Left ventricle myocardium superior (tissue), 1 donor: ENCODE measurements around the gene FHIT. TPM values are rescaled to one million over a fixed set of nuclear protein-coding genes. Genes with fewer than 3 reads are reported as not detected.
"Not testable (repeated sequence)": the region's sequence is repeated elsewhere in the genome, so short reads cannot be mapped to it uniquely, and the experiment has no call there.

Source experiments
- ATAC-seq: fragments of 200-7000 bp; cut with Tn5 transposase; one replicate; pipeline ENCODE4 v1.9.1; 2020; ENCODE audit warnings: mild to moderate bottlenecking, moderate library complexity
- DNase-seq: peaks from one replicate; pipeline ENCODE4 v3.0.0-alpha.2; 2020
- intact Hi-C: fragments of 100-400 bp; cut with micrococcal nuclease; formaldehyde crosslinking; loops from one replicate; pipeline ENCODE4 v1.11.0; 2022
- total RNA-seq: library from RNA; stranded (reverse); fragmentation: NEBNext Ultra II Directional; extraction: Animal tissue kit (Norgen Biotek cat#: 25700); gene quantifications from one replicate; pipeline ENCODE4 v1.2.1, GENCODE V29; 2021
- donor health status: DM: no; HTN: yes; CAD: no; lungs with severe emphysema.

The FHIT gene
- total RNA-seq, 1 donor from 2014 or later, result 18.2 TPM

DNA sequence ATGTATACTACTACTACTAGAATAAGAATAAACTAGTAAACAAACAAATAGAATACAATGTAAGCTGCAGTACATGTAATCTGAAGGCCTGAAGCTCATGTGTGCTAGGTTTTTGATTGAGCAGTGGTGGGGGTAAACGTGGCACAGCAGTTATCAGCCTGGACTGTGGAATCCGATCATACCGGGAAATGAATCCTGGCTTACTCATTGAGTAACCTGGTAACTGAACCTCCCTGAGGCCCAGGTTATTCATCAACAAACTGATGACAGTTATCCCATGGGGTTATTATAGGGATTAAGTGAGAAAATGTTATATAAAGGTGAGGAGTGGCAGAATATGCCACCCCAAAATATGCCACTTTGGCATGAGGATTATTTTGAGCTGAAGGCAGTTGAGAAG is 339.1 kb downstream of the FHIT start:
- no peak for ATAC-seq
- intact Hi-C loops, result no loop called here

DNA sequence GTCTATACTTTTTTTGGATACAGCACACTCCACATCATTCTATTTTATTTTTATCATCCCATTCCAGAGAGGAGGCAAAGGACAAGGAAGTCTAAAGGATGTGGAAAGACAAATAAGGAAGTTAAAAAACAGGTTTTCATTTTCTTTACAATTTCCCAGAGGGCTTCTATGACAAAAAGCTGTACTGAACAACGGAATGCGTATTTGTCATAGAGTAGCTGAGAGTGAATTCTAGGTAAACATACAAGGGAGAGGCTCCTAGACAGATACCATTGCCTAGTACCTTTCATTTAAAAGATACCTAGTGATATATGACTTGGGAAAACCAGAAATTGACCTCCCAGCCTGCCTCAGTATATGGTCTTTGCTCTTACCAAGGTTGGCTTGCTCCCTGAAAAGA is 341.7 kb downstream of the FHIT start:
- no peak for ATAC-seq
- intact Hi-C loops, result no loop called here
- DNase-seq, result no peak

More for the DNA sequence above, 339.1 kb downstream of the FHIT start:
- DNase-seq, result no peak

GRCh38 chr3:60906283-60906682 is 345.0 kb downstream of the FHIT start:
- no peak for DNase-seq
- ATAC-seq, result no peak
- intact Hi-C loops, result no loop called here

DNA sequence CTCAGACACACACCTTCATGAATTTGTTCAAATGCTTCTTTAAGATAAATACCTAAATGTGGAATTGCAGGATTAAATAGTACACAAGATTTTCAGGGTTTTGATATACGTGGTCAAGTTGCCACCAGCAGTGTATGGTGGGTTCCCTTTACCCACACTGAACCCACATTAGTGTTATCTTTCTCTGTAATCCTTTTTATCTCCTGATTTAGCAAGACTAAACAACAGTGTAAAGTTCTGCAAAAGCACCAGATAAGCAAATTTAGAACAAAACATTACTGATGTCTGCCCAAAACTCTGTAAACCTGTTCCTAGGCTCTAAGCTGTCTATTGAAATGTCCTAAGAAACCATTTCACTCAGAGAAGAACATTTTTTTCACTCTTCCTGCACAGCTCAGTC is 352.9 kb downstream of the FHIT start:
- no peak for DNase-seq
- no peak for ATAC-seq
- intact Hi-C loops, result no loop called here

DNA sequence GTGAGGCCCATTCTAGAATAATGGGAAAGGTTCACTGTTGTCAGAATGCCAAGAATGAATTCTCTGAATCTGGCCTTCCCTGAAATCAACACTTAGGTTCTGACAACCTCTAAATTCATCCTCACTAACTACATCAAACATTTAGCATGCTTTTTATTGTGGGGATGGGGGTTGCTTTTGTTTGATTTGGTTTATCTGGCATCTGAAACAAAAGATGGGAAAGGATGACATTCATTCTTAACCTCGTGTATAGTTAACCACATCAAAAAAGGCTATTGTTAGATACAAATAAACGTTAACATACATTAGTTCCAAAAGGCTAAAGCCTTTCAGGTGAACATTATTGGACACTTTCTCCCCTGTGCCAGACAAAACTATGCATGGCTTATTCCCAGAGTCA is 357.3 kb downstream of the FHIT start:
- intact Hi-C loops, result no loop called here
- DNase-seq, result no peak
- ATAC-seq, result no peak

GRCh38 chr3:60890226-60890625 is 361.0 kb downstream of the FHIT start:
- DNase-seq, result no peak
- intact Hi-C loops, result no loop called here
- no peak for ATAC-seq

DNA sequence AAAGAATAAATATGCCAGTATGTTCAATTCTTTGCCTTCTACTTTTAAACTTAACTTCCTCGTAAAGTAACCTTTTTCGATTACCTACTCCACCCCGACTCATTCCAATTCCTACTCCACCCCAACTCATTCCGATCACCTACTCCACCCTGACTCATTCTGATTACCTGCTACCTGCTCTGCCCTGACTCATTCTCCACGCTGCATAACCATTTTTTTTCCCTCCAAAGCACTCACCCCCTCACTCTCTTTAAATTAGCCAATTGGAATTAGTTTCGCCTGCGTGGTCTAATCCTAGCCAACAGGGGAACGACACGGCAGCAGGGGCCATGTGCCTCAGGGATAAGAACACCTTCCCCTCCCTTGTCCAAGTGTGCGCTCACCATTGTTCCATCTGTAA is 362.3 kb downstream of the FHIT start:
- intact Hi-C loops, ATAC-seq, DNase-seq: not testable (repeated sequence)

DNA sequence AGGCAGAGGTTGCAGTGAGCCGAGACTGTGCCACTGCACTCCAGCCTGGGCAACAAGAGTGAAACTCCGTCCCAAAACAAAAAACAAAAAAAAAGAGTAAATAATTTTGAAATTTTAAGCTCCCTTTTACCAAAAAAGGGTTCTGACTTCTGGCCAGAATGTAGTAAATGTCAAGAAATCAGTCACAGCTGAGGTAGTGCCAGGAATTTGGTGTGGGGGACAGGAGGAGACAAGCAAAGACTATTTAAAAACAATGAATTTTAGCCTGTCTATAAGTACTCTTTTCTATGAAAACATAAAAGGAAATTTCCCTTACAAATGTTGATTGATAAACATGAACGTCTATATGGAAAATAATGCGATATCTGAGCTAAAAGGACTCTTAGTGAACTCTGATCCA is 363.7 kb downstream of the FHIT start:
- intact Hi-C loops, result no loop called here
- no peak for ATAC-seq
- DNase-seq, result no peak

DNA sequence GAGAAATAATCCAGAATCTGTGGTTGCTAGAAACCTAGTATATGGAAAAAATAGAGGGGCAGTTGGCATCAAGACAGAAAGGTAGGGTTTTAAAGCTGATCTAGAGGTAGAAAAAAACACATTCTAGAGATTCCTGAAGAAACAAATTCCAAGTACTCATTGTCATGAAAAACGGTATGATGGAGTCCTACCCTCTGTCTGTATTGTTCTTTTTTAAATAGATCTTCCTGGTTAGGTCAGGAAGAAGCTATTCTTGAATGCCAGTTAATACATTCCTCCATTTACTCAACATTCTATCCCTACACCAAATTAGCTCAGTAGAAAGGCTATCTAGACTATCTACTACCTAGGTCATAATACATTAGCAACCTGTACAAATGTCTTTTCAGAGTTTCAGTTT is 364.7 kb downstream of the FHIT start:
- ATAC-seq, result no peak
- DNase-seq, result no peak
- intact Hi-C loops, result no loop called here

- no peak for ATAC-seq
- no peak for DNase-seq
- intact Hi-C loops, result no loop called here
These were observed 367.2 kb downstream of the FHIT start for GRCh38 chr3:60884005-60884404.

GRCh38 chr3:60877188-60877587 is 374.1 kb downstream of the FHIT start:
- no peak for ATAC-seq
- intact Hi-C loops, result no loop called here

GRCh38 chr3:60870396-60870795 is 380.9 kb downstream of the FHIT start:
- no peak for ATAC-seq
- intact Hi-C loops, result no loop called here
- no peak for DNase-seq

More at GRCh38 chr3:60877188-60877587, 374.1 kb downstream of the FHIT start:
- DNase-seq, result no peak

DNA sequence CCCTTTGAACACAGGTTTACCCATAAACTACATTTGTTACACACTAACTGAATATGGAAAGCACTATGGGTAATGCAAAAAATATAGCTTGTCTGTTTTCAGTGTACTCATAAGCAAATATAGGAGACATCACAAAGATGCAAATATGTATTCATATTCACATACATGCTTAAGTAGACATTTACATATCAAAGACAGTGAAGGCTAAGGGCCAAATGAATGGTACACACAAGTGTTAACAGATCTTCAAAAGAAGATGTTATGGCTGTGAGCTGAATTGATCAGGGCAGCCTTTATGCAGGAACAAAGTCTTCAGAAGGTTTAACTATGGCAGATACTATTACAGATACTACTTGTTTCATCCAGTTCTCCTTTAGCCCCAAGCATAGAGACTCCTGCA is 384.1 kb downstream of the FHIT start:
- intact Hi-C loops, result no loop called here
- no peak for ATAC-seq
- no peak for DNase-seq

DNA sequence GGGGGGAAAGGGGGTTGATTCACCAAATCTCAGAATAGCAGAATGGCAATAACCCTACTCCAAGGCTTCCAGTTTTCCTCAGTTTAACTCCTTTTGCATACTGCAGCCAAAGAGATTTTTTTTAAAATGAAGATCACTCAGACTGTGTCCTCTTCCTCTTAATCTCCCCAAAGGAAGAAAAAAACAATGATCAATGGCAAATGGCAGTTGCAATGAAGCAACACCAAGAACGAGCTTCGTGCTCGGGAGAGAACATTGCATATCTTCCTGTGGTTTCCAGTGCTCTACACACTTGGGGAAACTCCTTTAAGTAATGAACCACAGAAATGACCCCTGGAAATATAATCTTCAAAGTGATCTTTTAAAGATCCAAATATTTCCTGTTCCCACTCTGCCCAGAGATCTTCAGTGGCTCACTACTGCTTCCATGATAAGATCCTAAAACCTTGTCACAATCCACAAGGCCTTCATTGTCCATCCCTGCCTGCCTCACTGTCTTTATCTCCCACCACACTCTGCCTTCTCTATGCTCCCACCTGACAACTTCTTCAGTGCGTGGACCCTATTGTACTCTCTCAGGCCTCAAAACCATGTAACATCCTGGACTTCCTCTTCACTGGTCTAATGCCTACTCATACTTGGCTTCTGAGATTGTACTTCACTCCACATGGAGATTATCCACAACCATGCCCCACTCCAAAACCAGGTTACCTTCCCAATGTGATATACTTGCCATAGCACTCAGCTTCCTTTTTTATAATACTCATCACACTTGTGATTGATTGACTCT is 394.8 kb downstream of the FHIT start:
- ATAC-seq (no peak), DNase-seq (no peak)
- intact Hi-C loops, result no loop called here

DNA sequence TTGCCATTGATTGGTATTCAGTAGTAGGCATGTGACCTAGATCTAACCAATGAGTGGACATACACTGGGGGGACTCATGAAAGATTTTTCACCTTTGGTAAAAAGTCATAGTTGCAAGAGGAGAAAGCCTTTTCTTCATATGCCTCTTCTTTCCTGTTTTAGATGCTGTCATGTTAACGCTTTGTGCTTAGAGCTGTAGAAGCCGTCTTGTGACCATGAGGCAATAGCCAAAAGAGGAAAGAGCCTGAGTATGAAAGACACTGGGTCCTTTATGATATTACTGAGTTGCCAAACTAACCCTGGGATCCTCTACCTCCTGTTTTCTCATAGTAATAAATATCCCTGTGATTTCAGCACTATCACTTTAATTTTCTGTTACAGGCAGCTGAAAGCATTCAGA is 396.0 kb downstream of the FHIT start:
- ATAC-seq, result no peak
- intact Hi-C loops, result no loop called here
- DNase-seq, result no peak

DNA sequence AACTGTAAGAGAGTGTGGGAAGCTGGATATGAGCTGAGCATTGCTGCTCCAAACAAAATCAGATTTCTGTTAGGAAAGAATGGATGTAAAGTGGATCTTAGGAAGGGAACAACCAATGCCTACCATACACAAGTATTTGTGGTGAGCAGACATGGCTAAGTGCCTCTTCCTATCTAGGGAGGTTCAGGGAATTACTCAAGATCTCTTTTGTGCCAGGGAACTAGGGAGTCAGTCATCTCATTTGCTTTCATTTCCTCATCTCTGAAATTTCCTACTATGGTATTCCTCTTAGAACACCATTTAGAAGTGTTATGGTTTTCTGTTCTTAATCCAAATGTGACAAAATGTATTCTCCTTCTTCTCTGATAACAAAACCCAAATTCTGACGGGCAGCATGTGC is 396.5 kb downstream of the FHIT start:
- intact Hi-C loops, result no loop called here
- DNase-seq (no peak), ATAC-seq (no peak)

GRCh38 chr3:60847791-60848190 is 403.5 kb downstream of the FHIT start:
- ATAC-seq, result no peak
- no peak for DNase-seq
- intact Hi-C loops, result no loop called here

GRCh38 chr3:60844256-60844655 is 407.0 kb downstream of the FHIT start:
- intact Hi-C loops, result no loop called here
- no peak for DNase-seq
- no peak for ATAC-seq

DNA sequence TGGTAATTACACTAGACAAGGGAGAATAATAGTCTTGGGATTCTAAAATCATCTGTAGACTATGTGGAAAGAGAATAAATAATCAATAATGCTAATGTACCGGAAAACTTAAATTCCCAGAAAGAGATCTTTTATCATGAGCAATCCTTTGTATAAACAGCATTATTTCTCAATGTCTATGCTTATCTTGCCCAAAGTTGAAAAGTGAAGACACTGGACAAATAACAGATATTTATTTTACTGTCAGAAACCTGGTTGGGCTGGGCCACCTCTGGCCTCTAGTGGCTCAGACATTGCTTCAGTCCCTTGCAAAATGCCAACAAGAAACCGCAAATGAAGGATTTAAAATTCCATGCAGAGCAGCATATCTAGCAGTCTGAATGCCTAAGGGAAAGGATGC is 409.9 kb downstream of the FHIT start:
- ATAC-seq (no peak), DNase-seq (no peak)
- intact Hi-C loops, result no loop called here

DNA sequence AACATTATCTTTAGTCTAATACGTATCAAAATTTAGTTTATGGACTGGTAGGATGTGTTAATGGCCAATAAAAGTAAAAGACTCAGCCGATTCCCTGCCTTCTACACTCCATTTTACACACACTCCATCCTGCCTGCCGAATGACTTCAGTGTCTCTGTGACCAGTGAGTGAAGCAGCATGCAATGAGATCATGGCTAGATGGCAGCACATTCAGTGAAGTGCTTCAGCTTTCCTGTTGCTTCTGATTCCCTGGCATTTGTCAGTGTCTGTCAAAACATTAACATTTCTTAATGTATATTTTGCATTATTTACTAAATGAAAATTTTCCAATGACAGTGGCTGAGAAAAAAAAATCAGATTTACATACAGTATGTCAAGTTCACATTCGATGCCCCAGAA is 412.0 kb downstream of the FHIT start:
- intact Hi-C loops, result no loop called here
- peak; percentile 42 for ATAC-seq
- no peak for DNase-seq

GRCh38 chr3:60835796-60836195 is 415.5 kb downstream of the FHIT start:
- DNase-seq (no peak), ATAC-seq (no peak)
- intact Hi-C loops, result no loop called here

DNA sequence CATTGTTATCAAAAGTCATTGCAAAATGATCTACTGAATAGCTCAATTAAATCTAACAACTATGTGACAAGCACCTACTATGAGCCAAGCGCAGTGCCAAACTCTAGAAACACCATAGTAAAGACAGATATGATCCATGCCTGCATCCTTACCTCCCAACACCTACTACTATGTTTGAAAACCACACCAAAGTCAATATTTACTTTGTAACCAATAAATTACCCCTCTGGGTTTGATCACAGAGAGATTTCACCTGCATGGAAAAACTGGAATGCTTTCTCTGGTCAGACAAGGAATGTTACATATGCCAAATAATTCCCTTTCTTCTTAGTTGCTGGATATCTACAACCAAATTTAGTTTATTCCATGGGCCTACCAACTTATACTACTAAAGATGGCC is 422.2 kb downstream of the FHIT start:
- DNase-seq, result no peak
- intact Hi-C loops, result no loop called here

More for the DNA sequence above, 422.2 kb downstream of the FHIT start:
- ATAC-seq, result no peak
